Measurements from ENCODE around the gene GUK1.

The GUK1 gene

GRCh38 chr1:228151180-228151925 is 11.3 kb downstream of the GUK1 start:
- Histone ChIP-seq H3K4me1 (ENCODE audit: control insufficient read depth, insufficient read depth, low read length, unreplicated experiment) (peaks cover 33% of the 10 kb centered on the region), H3K4me3 (ENCODE audit: low read depth, low read length) (no peak overlapping the region), H2AFZ (ENCODE audit: low read length, unreplicated experiment) (no peak overlapping the region), H3K27ac (ENCODE audit: low read depth, low read length) (peak overlapping the region; percentile 29), H3K36me3 (ENCODE audit: insufficient read depth, low read length) (no peaks in the 10 kb centered on the region), H3K79me2 (ENCODE audit: control insufficient read depth, insufficient read depth, low read length, unreplicated experiment) (peaks cover 27% of the 10 kb centered on the region), H3K27me3 (ENCODE audit: insufficient read depth, low read length) (no peaks in the 10 kb centered on the region)

GRCh38 chr1:228152097-228152917 is 12.2 kb downstream of the GUK1 start:
- Histone ChIP-seq H3K27me3 (ENCODE audit: insufficient read depth, low read length) (no peaks in the 10 kb centered on the region), H3K36me3 (ENCODE audit: insufficient read depth, low read length) (no peaks in the 10 kb centered on the region), H3K27ac (ENCODE audit: low read depth, low read length) (no peak overlapping the region), H3K4me3 (ENCODE audit: low read depth, low read length) (no peak overlapping the region), H3K79me2 (ENCODE audit: control insufficient read depth, insufficient read depth, low read length, unreplicated experiment) (peaks cover 18% of the 10 kb centered on the region), H3K4me1 (ENCODE audit: control insufficient read depth, insufficient read depth, low read length, unreplicated experiment) (peaks cover 33% of the 10 kb centered on the region), H2AFZ (ENCODE audit: low read length, unreplicated experiment) (no peak overlapping the region)

GRCh38 chr1:228152918-228153258 is 12.8 kb downstream of the GUK1 start:
- no peak overlapping the region for H3K4me3 ChIP-seq (ENCODE audit: low read depth, low read length)
- H2AFZ ChIP-seq (ENCODE audit: low read length, unreplicated experiment) = no peak overlapping the region
- no peaks in the 10 kb centered on the region for H3K36me3 ChIP-seq (ENCODE audit: insufficient read depth, low read length)
- no peaks in the 10 kb centered on the region for H3K27me3 ChIP-seq (ENCODE audit: insufficient read depth, low read length)
- H3K4me1 ChIP-seq (ENCODE audit: control insufficient read depth, insufficient read depth, low read length, unreplicated experiment) = peaks cover 33% of the 10 kb centered on the region
- no peak overlapping the region for H3K27ac ChIP-seq (ENCODE audit: low read depth, low read length)
- H3K79me2 ChIP-seq (ENCODE audit: control insufficient read depth, insufficient read depth, low read length, unreplicated experiment) = peaks cover 12% of the 10 kb centered on the region

- no peak overlapping the region for H3K27ac ChIP-seq (ENCODE audit: low read depth, low read length)
Observed at GRCh38 chr1:228154021-228154669, 14.1 kb downstream of the GUK1 start.

GRCh38 chr1:228154670-228155571 is 14.8 kb downstream of the GUK1 start:
- H3K4me3 ChIP-seq (ENCODE audit: low read depth, low read length) = no peak overlapping the region
- H3K79me2 ChIP-seq (ENCODE audit: control insufficient read depth, insufficient read depth, low read length, unreplicated experiment) = no peaks in the 10 kb centered on the region
- no peaks in the 10 kb centered on the region for H3K27me3 ChIP-seq (ENCODE audit: insufficient read depth, low read length)
- H3K27ac ChIP-seq (ENCODE audit: low read depth, low read length) = no peak overlapping the region
- H2AFZ ChIP-seq (ENCODE audit: low read length, unreplicated experiment) = no peak overlapping the region
- no peaks in the 10 kb centered on the region for H3K36me3 ChIP-seq (ENCODE audit: insufficient read depth, low read length)
- peaks cover 14% of the 10 kb centered on the region for H3K4me1 ChIP-seq (ENCODE audit: control insufficient read depth, insufficient read depth, low read length, unreplicated experiment)

More at GRCh38 chr1:228154021-228154669, 14.1 kb downstream of the GUK1 start:
- H3K27me3 ChIP-seq (ENCODE audit: insufficient read depth, low read length) = no peaks in the 10 kb centered on the region
- H2AFZ ChIP-seq (ENCODE audit: low read length, unreplicated experiment) = no peak overlapping the region
- H3K4me3 ChIP-seq (ENCODE audit: low read depth, low read length) = no peak overlapping the region
- H3K4me1 ChIP-seq (ENCODE audit: control insufficient read depth, insufficient read depth, low read length, unreplicated experiment) = peaks cover 21% of the 10 kb centered on the region
- peaks cover 7% of the 10 kb centered on the region for H3K79me2 ChIP-seq (ENCODE audit: control insufficient read depth, insufficient read depth, low read length, unreplicated experiment)
- no peaks in the 10 kb centered on the region for H3K36me3 ChIP-seq (ENCODE audit: insufficient read depth, low read length)

GRCh38 chr1:228155596-228156514 is 15.8 kb downstream of the GUK1 start:
- Histone ChIP-seq H3K4me3 (ENCODE audit: low read depth, low read length) (no peak overlapping the region), H3K27me3 (ENCODE audit: insufficient read depth, low read length) (no peaks in the 10 kb centered on the region), H3K4me1 (ENCODE audit: control insufficient read depth, insufficient read depth, low read length, unreplicated experiment) (peaks cover 6% of the 10 kb centered on the region), H3K36me3 (ENCODE audit: insufficient read depth, low read length) (no peaks in the 10 kb centered on the region), H3K27ac (ENCODE audit: low read depth, low read length) (no peak overlapping the region), H2AFZ (ENCODE audit: low read length, unreplicated experiment) (no peak overlapping the region), H3K79me2 (ENCODE audit: control insufficient read depth, insufficient read depth, low read length, unreplicated experiment) (no peaks in the 10 kb centered on the region)

- Histone ChIP-seq H3K27me3 (ENCODE audit: insufficient read depth, low read length) (no peaks in the 10 kb centered on the region), H3K4me1 (ENCODE audit: control insufficient read depth, insufficient read depth, low read length, unreplicated experiment) (no peaks in the 10 kb centered on the region), H3K36me3 (ENCODE audit: insufficient read depth, low read length) (no peaks in the 10 kb centered on the region), H3K4me3 (ENCODE audit: low read depth, low read length) (no peak overlapping the region), H2AFZ (ENCODE audit: low read length, unreplicated experiment) (no peak overlapping the region), H3K79me2 (ENCODE audit: control insufficient read depth, insufficient read depth, low read length, unreplicated experiment) (no peaks in the 10 kb centered on the region), H3K27ac (ENCODE audit: low read depth, low read length) (no peak overlapping the region)
Observed at GRCh38 chr1:228156515-228156881, 16.4 kb downstream of the GUK1 start.

- H3K27ac ChIP-seq (ENCODE audit: low read depth, low read length) = no peak overlapping the region
- H3K4me1 ChIP-seq (ENCODE audit: control insufficient read depth, insufficient read depth, low read length, unreplicated experiment) = no peaks in the 10 kb centered on the region
- H3K79me2 ChIP-seq (ENCODE audit: control insufficient read depth, insufficient read depth, low read length, unreplicated experiment) = no peaks in the 10 kb centered on the region
- H3K27me3 ChIP-seq (ENCODE audit: insufficient read depth, low read length) = no peaks in the 10 kb centered on the region
- H2AFZ ChIP-seq (ENCODE audit: low read length, unreplicated experiment) = no peak overlapping the region
- H3K36me3 ChIP-seq (ENCODE audit: insufficient read depth, low read length) = no peaks in the 10 kb centered on the region
- no peak overlapping the region for H3K4me3 ChIP-seq (ENCODE audit: low read depth, low read length)
Observed at GRCh38 chr1:228156941-228157728, 17.1 kb downstream of the GUK1 start.

GRCh38 chr1:228157729-228158126 is 17.6 kb downstream of the GUK1 start:
- Histone ChIP-seq H3K79me2 (ENCODE audit: control insufficient read depth, insufficient read depth, low read length, unreplicated experiment) (no peaks in the 10 kb centered on the region), H3K36me3 (ENCODE audit: insufficient read depth, low read length) (no peaks in the 10 kb centered on the region), H3K27me3 (ENCODE audit: insufficient read depth, low read length) (no peaks in the 10 kb centered on the region), H3K4me3 (ENCODE audit: low read depth, low read length) (no peak overlapping the region), H2AFZ (ENCODE audit: low read length, unreplicated experiment) (no peak overlapping the region), H3K4me1 (ENCODE audit: control insufficient read depth, insufficient read depth, low read length, unreplicated experiment) (no peaks in the 10 kb centered on the region), H3K27ac (ENCODE audit: low read depth, low read length) (no peak overlapping the region)

Data from ACC112 (cell line).